Measurements from ENCODE around the gene ETV3. TPM values are rescaled to one million over a fixed set of nuclear protein-coding genes. Genes with fewer than 3 reads are reported as not detected.

The ETV3 gene
- total RNA-seq, 2 experiments from 2014 or later, result 32.0 to 36.7 TPM

GRCh38 chr1:157124855-157125254, 13.3 kb downstream of the ETV3 start:
- no peaks in the 10 kb centered on the region for H3K9me3 Mint-ChIP-seq (ENCODE audit: low read depth)
- DNase-seq (peak; percentile 23), ATAC-seq (no peak)
- CTCF ChIA-PET, result interaction anchor here (0.6 to 1.7 kb wide), 8 partner anchors 11 to 375 kb away, joined by 3 to 8 read pairs (median 3); partner anchors contain the start of gene ETV3
- peaks cover 47% of the 10 kb centered on the region for H3K36me3 Mint-ChIP-seq (ENCODE audit: low read depth)
- H3K27me3 Mint-ChIP-seq, result no peaks in the 10 kb centered on the region
- no peak overlapping the region for H3K27ac Mint-ChIP-seq
- peaks cover 22% of the 10 kb centered on the region for H3K4me1 Mint-ChIP-seq
- no peak overlapping the region for H3K4me3 Mint-ChIP-seq
- POLR2A ChIA-PET, result no interaction called here
- intact Hi-C loops (cut with DNase I, micrococcal nuclease), result no loop called here

DNA sequence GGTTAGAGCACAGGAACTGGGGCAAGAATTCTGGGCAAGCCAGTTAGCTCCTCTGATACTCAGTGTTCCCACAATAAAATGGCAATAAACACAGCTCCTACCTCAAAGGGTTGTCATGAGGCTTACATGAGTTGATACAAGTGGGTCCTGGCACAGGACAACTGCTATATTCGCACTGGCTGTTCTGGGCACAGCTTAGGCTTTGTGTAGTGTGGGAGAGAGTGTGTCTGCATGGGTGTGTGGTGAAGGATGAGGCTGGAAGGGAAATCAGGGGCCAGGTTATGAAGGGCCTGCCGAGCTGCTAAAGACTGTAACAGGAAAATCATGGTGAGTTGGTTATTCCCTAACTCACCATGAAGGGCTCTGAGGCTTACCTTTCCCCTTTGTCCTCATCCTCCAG, 18.7 kb downstream of the ETV3 start:
- ATAC-seq (no peak), DNase-seq (no peak)
- peaks cover 20% of the 10 kb centered on the region for H3K36me3 Mint-ChIP-seq (ENCODE audit: low read depth)
- intact Hi-C loops (cut with DNase I, micrococcal nuclease), result no loop called here
- no peaks in the 10 kb centered on the region for H3K27me3 Mint-ChIP-seq
- H3K4me1 Mint-ChIP-seq, result peaks cover 14% of the 10 kb centered on the region
- H3K9me3 Mint-ChIP-seq (ENCODE audit: low read depth), result no peaks in the 10 kb centered on the region
- ChIA-PET POLR2A (no interaction called here), CTCF (no interaction called here)
- no peak overlapping the region for H3K27ac Mint-ChIP-seq
- H3K4me3 Mint-ChIP-seq, result no peak overlapping the region

GRCh38 chr1:157119008-157119407, 19.2 kb downstream of the ETV3 start:
- ChIA-PET POLR2A (no interaction called here), CTCF (no interaction called here)
- peaks cover 15% of the 10 kb centered on the region for H3K36me3 Mint-ChIP-seq (ENCODE audit: low read depth)
- no peak overlapping the region for H3K4me3 Mint-ChIP-seq
- ATAC-seq (no peak), DNase-seq (no peak)
- peaks cover 10% of the 10 kb centered on the region for H3K4me1 Mint-ChIP-seq
- intact Hi-C loops (cut with DNase I, micrococcal nuclease), result no loop called here
- H3K27ac Mint-ChIP-seq, result no peak overlapping the region
- no peaks in the 10 kb centered on the region for H3K9me3 Mint-ChIP-seq (ENCODE audit: low read depth)
- H3K27me3 Mint-ChIP-seq, result no peaks in the 10 kb centered on the region

- DNase-seq, result no peak
- no peak overlapping the region for H3K4me3 Mint-ChIP-seq
Observed at GRCh38 chr1:157117527-157118057, 20.6 kb downstream of the ETV3 start.

DNA sequence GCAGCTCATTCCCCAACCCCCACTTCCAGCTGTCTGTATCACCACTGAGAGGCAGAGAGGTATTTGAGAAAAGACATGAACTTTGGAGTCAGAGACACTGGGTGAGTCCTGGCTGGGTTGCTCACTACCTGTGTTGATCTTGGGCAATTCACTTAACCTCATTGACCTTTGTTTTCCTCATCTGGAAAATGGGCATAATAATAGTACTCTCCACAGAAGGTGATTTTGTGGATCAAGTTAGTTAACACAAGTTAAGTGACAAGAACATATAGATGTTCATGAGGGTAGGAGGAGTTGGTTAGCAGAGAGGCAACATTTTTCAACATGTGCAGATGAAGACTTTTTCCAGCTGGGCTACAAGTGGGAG, 21.5 kb downstream of the ETV3 start:
- DNase-seq, result no peak
- Mint-ChIP-seq H3K27ac (no peak overlapping the region), H3K4me1 (peaks cover 8% of the 10 kb centered on the region), H3K27me3 (peaks cover 3% of the 10 kb centered on the region), H3K36me3 (ENCODE audit: low read depth) (peaks cover 2% of the 10 kb centered on the region), H3K4me3 (no peak overlapping the region), H3K9me3 (ENCODE audit: low read depth) (no peaks in the 10 kb centered on the region)
- CTCF ChIA-PET, result interaction anchor here (0.6 to 1.0 kb wide), 2 partner anchors 39 to 1034 kb away, joined by 3 to 5 read pairs; no protein-coding TSS in a partner anchor
- ATAC-seq, result no peak
- POLR2A ChIA-PET, result no interaction called here
- intact Hi-C loops (cut with DNase I, micrococcal nuclease), result no loop called here

More at GRCh38 chr1:157117527-157118057, 20.6 kb downstream of the ETV3 start:
- ChIA-PET CTCF (interaction anchor here (0.6 kb wide), 1 partner anchor 17 kb away, joined by 3 read pairs; no protein-coding TSS in a partner anchor), POLR2A (no interaction called here)
- Mint-ChIP-seq H3K4me1 (peaks cover 8% of the 10 kb centered on the region), H3K27ac (no peak overlapping the region), H3K36me3 (ENCODE audit: low read depth) (peaks cover 2% of the 10 kb centered on the region), H3K9me3 (ENCODE audit: low read depth) (no peaks in the 10 kb centered on the region), H3K27me3 (no peaks in the 10 kb centered on the region)
- ATAC-seq, result no peak
- intact Hi-C loops (cut with DNase I, micrococcal nuclease), result no loop called here

DNA sequence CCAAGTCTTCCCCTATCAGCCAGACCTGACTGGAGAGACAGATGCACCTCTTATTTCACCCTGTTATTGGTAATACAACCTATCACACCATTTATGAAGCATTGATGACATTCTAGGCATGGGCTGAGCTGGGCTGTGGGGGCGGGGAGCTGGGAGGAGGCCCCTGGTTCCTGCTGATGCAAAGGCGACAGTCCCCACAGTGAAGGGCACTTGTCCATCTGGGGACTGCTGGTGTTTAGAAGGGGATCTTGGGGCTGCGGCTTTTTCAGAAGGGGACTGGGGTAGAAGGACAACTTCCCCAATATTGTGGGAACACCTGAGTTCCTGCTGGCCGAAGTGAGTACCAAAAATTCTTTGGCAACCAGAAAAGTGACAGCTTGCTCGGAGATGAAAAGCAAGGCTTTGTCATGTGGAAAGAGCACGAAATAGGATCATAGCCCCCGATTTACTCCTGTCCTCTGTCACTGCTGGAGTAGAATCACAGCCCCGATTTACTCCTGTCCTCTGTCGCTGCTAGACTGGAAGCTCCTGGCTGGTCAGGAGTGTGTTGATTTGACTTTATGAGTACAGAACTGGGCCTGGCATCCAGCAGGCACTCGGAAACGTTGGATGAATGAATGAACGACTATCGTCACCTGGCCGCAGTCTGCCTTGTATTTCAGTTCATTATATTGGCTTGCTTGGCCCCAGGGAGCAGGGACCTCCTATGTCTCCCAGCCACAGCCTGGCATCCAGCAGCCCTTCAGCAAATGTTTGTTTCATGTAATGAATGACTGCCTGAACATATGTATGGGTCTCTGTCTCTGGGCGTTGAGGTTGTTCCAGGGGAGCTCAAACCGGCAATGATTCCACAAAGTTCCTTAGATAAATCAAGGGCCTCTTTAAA, 22.1 kb downstream of the ETV3 start:
- CTCF ChIA-PET, result interaction anchor here (0.6 to 2.6 kb wide), 3 partner anchors 26 to 1035 kb away, joined by 3 to 8 read pairs (median 5); no protein-coding TSS in a partner anchor
- intact Hi-C loops (cut with DNase I, micrococcal nuclease), result no loop called here

DNA sequence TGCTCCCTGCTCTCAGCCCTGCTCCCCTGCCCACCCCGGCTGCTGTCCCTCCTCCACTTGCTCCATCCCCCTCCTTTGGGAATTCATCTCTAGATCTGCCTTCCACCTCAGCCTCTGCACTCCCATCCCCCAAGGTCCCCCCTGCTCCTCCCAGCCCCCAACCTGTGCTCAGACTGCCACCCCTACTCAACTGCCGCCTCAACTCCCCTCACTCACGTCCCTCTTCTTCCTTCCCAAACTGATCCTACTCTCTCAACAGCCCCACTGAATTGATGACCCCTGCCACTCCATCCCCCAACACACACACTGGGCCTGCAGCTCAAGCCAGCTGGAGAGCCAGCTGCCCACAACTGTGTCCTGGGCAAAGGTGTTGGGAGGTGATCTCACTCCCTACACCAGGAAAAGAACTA, 22.8 kb downstream of the ETV3 start:
- Mint-ChIP-seq H3K4me1 (peaks cover 8% of the 10 kb centered on the region), H3K27ac (no peak overlapping the region), H3K9me3 (ENCODE audit: low read depth) (no peaks in the 10 kb centered on the region), H3K27me3 (peaks cover 3% of the 10 kb centered on the region), H3K36me3 (ENCODE audit: low read depth) (no peaks in the 10 kb centered on the region), H3K4me3 (no peak overlapping the region)
- intact Hi-C loops (cut with DNase I, micrococcal nuclease), result no loop called here
- CTCF ChIA-PET, result interaction anchor here (0.6 to 2.6 kb wide), 2 partner anchors 25 to 255 kb away, joined by 5 to 8 read pairs; no protein-coding TSS in a partner anchor
- POLR2A ChIA-PET, result no interaction called here
- ATAC-seq (no peak), DNase-seq (no peak)

More for the DNA sequence above, 22.1 kb downstream of the ETV3 start:
- ATAC-seq, result no peak
- H3K27me3 Mint-ChIP-seq, result peaks cover 3% of the 10 kb centered on the region
- H3K4me1 Mint-ChIP-seq, result peaks cover 8% of the 10 kb centered on the region
- H3K27ac Mint-ChIP-seq, result no peak overlapping the region
- POLR2A ChIA-PET, result no interaction called here
- no peaks in the 10 kb centered on the region for H3K9me3 Mint-ChIP-seq (ENCODE audit: low read depth)
- no peaks in the 10 kb centered on the region for H3K36me3 Mint-ChIP-seq (ENCODE audit: low read depth)
- no peak overlapping the region for H3K4me3 Mint-ChIP-seq
- DNase-seq, result no peak

DNA sequence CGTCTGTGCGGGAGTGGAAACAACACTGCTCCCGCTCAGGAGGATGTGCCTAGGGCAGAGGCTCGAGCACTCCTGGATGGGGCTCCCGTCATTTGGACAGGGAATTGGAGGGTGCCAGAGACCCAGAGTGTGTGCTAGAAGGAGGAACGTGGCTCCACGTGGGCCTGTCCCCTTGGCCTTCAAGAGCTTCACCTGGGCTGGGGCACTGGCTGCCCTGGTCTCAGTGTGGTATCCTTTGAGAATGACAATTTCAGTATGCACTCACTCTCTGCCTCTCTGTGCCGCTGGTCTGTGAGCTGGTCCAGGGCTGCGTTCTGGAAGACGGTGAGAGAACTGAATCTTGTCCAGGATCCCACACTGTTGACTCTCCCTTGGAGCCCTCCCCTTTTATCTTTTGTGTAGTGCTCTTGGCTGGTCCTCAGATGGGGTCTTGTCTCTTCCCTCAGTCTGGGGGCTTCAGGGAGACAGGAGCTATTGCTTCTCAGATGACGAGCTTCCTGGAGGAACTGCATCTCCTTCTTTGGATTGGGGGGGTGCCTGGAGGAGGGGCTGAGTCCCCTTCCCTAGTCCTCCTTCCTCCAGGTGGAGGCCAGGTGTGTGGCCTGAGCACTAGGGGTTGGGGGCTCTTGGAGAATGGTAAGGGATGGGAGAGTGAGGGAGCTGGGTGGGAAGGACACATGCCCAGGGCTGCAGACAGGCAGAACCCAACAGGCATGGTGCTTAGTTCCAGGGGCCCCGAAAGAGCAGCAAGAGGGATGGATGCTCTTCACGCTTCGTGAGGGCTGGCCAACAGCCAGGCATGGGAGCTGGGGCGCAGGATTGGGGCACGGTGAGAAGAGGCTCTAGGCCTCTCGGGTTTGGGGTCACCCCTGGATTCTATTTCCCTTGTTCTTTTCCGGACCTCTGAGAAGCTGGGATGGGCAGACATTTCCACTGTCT, 23.7 kb downstream of the ETV3 start:
- DNase-seq (no peak), ATAC-seq (no peak)
- ChIA-PET CTCF (interaction anchor here (0.6 to 2.6 kb wide), 3 partner anchors 24 to 254 kb away, joined by 3 to 8 read pairs (median 5); no protein-coding TSS in a partner anchor), POLR2A (no interaction called here)
- H3K27ac Mint-ChIP-seq, result no peak overlapping the region
- no peaks in the 10 kb centered on the region for H3K9me3 Mint-ChIP-seq (ENCODE audit: low read depth)
- peaks cover 3% of the 10 kb centered on the region for H3K27me3 Mint-ChIP-seq
- H3K36me3 Mint-ChIP-seq (ENCODE audit: low read depth), result no peaks in the 10 kb centered on the region
- H3K4me1 Mint-ChIP-seq, result peaks cover 8% of the 10 kb centered on the region
- no peak overlapping the region for H3K4me3 Mint-ChIP-seq
- intact Hi-C loops (cut with DNase I, micrococcal nuclease), result no loop called here

- peaks cover 8% of the 10 kb centered on the region for H3K4me1 Mint-ChIP-seq
- no peak overlapping the region for H3K27ac Mint-ChIP-seq
- ChIA-PET CTCF (interaction anchor here (2.6 kb wide), 1 partner anchor 23 kb away, joined by 8 read pairs; no protein-coding TSS in a partner anchor), POLR2A (no interaction called here)
- ATAC-seq (no peak), DNase-seq (no peak)
- H3K27me3 Mint-ChIP-seq, result peaks cover 9% of the 10 kb centered on the region
- intact Hi-C loops (cut with DNase I, micrococcal nuclease), result no loop called here
- H3K4me3 Mint-ChIP-seq, result no peak overlapping the region
- no peaks in the 10 kb centered on the region for H3K36me3 Mint-ChIP-seq (ENCODE audit: low read depth)
- no peaks in the 10 kb centered on the region for H3K9me3 Mint-ChIP-seq (ENCODE audit: low read depth)
Observed at GRCh38 chr1:157113631-157114030, 24.6 kb downstream of the ETV3 start.

- no peaks in the 10 kb centered on the region for H3K36me3 Mint-ChIP-seq (ENCODE audit: low read depth)
- DNase-seq, result no peak
- H3K4me1 Mint-ChIP-seq, result peaks cover 8% of the 10 kb centered on the region
- H3K9me3 Mint-ChIP-seq (ENCODE audit: low read depth), result no peaks in the 10 kb centered on the region
- peaks cover 14% of the 10 kb centered on the region for H3K27me3 Mint-ChIP-seq
- H3K4me3 Mint-ChIP-seq, result no peak overlapping the region
- no peak overlapping the region for H3K27ac Mint-ChIP-seq
- intact Hi-C loops (cut with DNase I, micrococcal nuclease), result no loop called here
- CTCF ChIA-PET, result no interaction called here
- ATAC-seq, result no peak
- POLR2A ChIA-PET, result no interaction called here
Observed at GRCh38 chr1:157113106-157113505, 25.1 kb downstream of the ETV3 start.

GRCh38 chr1:157112186-157112867, 25.9 kb downstream of the ETV3 start:
- POLR2A ChIA-PET, result no interaction called here
- H3K4me1 Mint-ChIP-seq, result peaks cover 3% of the 10 kb centered on the region
- H3K4me3 Mint-ChIP-seq, result no peak overlapping the region
- DNase-seq (no peak), ATAC-seq (no peak)
- intact Hi-C loops (cut with DNase I, micrococcal nuclease), result no loop called here
- H3K27ac Mint-ChIP-seq, result no peak overlapping the region
- H3K36me3 Mint-ChIP-seq (ENCODE audit: low read depth), result no peaks in the 10 kb centered on the region
- CTCF ChIA-PET, result interaction anchor here (0.6 to 2.6 kb wide), 2 partner anchors 22 to 81 kb away, joined by 3 to 12 read pairs; no protein-coding TSS in a partner anchor
- H3K9me3 Mint-ChIP-seq (ENCODE audit: low read depth), result no peaks in the 10 kb centered on the region
- peaks cover 19% of the 10 kb centered on the region for H3K27me3 Mint-ChIP-seq

Data from activated CD4-positive, alpha-beta T cell treated with anti-CD3 and anti-CD28 coated beads for 36 hours (primary cell).